ENCODE results near the gene LIN7B. TPM values are rescaled to one million over a fixed set of nuclear protein-coding genes. Genes with fewer than 3 reads are reported as not detected.

Gene LIN7B
- total and polyA plus RNA-seq, 2 of the 13 experiments (the other 11 are each of a cell fraction or from before 2014, with no cell fraction given): 5.3 to 7.6 TPM

DNA sequence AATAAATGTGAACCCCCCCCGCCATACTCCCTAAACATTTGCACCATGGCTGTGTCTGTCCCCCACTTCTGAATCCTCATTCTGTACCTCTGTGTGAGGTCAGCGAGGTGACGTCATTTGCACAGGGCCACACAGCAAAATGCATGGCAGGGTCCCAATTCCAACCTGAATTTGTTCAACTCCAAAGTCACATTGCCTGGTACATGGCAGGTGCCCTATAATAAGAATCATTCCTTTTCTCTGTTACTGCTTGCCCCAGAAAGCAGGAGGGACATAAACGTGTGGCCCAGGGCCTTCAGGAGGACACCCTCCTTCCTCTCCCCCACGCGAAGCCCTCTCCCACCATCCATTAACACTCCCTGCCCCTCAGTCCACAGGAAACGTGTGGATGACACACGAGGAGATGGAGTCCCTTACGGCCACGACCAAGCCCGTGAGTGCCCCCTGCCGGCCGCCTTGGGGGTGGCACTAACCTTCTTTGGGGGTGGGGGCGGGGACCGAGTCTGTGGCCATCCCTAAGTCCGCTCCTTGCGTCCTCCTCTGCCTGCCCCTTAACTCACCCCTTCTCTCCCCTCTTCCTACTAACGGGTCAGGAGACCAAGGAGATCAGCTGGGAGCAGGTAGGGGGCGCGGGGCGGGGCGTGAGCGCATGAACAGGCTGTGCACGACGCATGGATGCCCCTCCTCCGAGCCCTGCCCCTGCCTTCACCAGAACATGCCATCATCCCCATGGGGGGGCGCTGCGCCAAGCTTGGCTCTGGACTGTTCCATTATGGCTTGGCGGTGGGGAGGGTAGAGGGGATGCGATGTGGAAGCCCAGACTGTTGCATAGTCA lies 31.6 kb downstream of the LIN7B start (continued):
- TF ChIP-seq PHF8 (CRISPR knock-in tag; IDR thresholded peaks at IDR 0.05) (peak; percentile 21; the same call in 1 of the 2 replicates), YY1 (IDR thresholded peaks at IDR 0.05; ENCODE audit: insufficient read depth, insufficient replicate concordance, low read depth, low read length) (peak; percentile 67), ZBTB3 (CRISPR knock-in tag; IDR thresholded peaks at IDR 0.05; ENCODE audit: borderline replicate concordance, low read depth) (no peak), MXI1 (IDR thresholded peaks at IDR 0.05; ENCODE audit: borderline replicate concordance, low read depth, low read length) (no peak), BCLAF1 (IDR thresholded peaks at IDR 0.05) (no peak), RBFOX2 (IDR thresholded peaks at IDR 0.05; ENCODE audit: low read depth, low read length) (no peak), GATAD2A (CRISPR knock-in tag; IDR thresholded peaks at IDR 0.05) (peak; percentile 45; the same call in 1 of the 2 replicates), TIGD3 (CRISPR knock-in tag; IDR thresholded peaks at IDR 0.05; ENCODE audit: borderline replicate concordance) (no peak), STAG1 (CRISPR knock-in tag; IDR thresholded peaks at IDR 0.05) (peak; percentile 50), FOXA3 (CRISPR knock-in tag; IDR thresholded peaks at IDR 0.05) (peak; percentile 21; the same call in 1 of the 2 replicates), SYNCRIP (IDR thresholded peaks at IDR 0.05; ENCODE audit: insufficient read depth, low read depth, low read length) (no peak), HOXA3 (CRISPR knock-in tag; IDR thresholded peaks at IDR 0.05) (peak; percentile 23; the same call in 1 of the 2 replicates), CTCF (CRISPR knock-in tag; IDR thresholded peaks at IDR 0.05) (peak; percentile 89), ZFY (CRISPR knock-in tag; IDR thresholded peaks at IDR 0.05) (no peak)
- TF ChIP-seq, protein P1, sequence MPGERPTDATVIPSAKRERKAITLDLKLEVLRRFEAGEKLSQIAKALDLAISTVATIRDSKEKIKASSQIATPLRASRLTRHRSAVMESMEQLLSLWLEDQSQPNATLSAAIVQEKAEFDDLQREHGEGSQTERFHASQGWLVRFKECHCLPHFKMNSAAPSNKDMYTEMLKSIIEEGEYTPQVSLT (CRISPR knock-in tag; IDR thresholded peaks at IDR 0.05; ENCODE audit: borderline replicate concordance, low read depth): no peak
- TF ChIP-seq, protein P2, sequence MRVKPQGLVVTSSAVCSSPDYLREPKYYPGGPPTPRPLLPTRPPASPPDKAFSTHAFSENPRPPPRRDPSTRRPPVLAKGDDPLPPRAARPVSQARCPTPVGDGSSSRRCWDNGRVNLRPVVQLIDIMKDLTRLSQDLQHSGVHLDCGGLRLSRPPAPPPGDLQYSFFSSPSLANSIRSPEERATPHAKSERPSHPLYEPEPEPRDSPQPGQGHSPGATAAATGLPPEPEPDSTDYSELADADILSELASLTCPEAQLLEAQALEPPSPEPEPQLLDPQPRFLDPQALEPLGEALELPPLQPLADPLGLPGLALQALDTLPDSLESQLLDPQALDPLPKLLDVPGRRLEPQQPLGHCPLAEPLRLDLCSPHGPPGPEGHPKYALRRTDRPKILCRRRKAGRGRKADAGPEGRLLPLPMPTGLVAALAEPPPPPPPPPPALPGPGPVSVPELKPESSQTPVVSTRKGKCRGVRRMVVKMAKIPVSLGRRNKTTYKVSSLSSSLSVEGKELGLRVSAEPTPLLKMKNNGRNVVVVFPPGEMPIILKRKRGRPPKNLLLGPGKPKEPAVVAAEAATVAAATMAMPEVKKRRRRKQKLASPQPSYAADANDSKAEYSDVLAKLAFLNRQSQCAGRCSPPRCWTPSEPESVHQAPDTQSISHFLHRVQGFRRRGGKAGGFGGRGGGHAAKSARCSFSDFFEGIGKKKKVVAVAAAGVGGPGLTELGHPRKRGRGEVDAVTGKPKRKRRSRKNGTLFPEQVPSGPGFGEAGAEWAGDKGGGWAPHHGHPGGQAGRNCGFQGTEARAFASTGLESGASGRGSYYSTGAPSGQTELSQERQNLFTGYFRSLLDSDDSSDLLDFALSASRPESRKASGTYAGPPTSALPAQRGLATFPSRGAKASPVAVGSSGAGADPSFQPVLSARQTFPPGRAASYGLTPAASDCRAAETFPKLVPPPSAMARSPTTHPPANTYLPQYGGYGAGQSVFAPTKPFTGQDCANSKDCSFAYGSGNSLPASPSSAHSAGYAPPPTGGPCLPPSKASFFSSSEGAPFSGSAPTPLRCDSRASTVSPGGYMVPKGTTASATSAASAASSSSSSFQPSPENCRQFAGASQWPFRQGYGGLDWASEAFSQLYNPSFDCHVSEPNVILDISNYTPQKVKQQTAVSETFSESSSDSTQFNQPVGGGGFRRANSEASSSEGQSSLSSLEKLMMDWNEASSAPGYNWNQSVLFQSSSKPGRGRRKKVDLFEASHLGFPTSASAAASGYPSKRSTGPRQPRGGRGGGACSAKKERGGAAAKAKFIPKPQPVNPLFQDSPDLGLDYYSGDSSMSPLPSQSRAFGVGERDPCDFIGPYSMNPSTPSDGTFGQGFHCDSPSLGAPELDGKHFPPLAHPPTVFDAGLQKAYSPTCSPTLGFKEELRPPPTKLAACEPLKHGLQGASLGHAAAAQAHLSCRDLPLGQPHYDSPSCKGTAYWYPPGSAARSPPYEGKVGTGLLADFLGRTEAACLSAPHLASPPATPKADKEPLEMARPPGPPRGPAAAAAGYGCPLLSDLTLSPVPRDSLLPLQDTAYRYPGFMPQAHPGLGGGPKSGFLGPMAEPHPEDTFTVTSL (CRISPR knock-in tag; IDR thresholded peaks at IDR 0.05; ENCODE audit: borderline replicate concordance): no peak

Data from HepG2 (cell line).